Body of pancreas (tissue), 4 donors: ENCODE measurements around the gene FCRLB. TPM values are rescaled to one million over a fixed set of nuclear protein-coding genes. Genes with fewer than 3 reads are reported as not detected.
"Not testable (repeated sequence)": the region's sequence is repeated elsewhere in the genome, so short reads cannot be mapped to it uniquely, and the experiment has no call there.

Experiments used
- ATAC-seq: fragments of 150-250 bp; one replicate; pipeline ENCODE4 v1.9.1; 2016
- DNase-seq, 4 donors: peaks; one replicate each; pipeline ENCODE4 v3.0.0-alpha.2; 2019
- H3K27ac ChIP-seq, 4 donors: fragments of 200-600 bp; sonication (generic); 1 replicate in 3 of 4; 2 replicates in 1 of 4; pipeline versions ENCODE4 v1.5.1 to v1.6.1; 2016 to 2019; ENCODE audit warnings: mild to moderate bottlenecking in 1 of 4, mixed read lengths in 1 of 4, moderate library complexity in 1 of 4
- H3K27me3 ChIP-seq, 2 donors: fragments of 200-600 bp; sonication (generic); one replicate each; pipeline ENCODE4 v1.6.0; 2016; ENCODE audit warnings: mild to moderate bottlenecking in 1 of 2
- H3K36me3 ChIP-seq, 2 donors: fragments of 200-600 bp; sonication (generic); replicated peaks in 1 of 2; 2 replicates each; pipeline ENCODE4 v1.5.1; 2016; ENCODE audit warnings: low read depth in 2 of 2; ENCODE audit not compliant: insufficient read depth in 1 of 2
- H3K4me1 ChIP-seq: fragments of 200-600 bp; sonication (generic); one replicate; pipeline ENCODE4 v1.6.0; 2016
- H3K4me3 ChIP-seq, 2 donors: fragments of 200-600 bp; sonication (generic); 1 replicate in 1 of 2; 2 replicates in 1 of 2; pipeline ENCODE4 v1.5.1; 2016 to 2019
- H3K9me3 ChIP-seq, 3 donors: fragments of 200-600 bp; sonication (generic); 1 replicate in 2 of 3; 2 replicates in 1 of 3; pipeline ENCODE4 v1.5.1; 2016
- CTCF ChIP-seq, 7 experiments: fragments of 450-650 bp in 4 of 7; fragments of 200-600 bp in 3 of 7; sonication (generic) in 3 of 7; IDR thresholded peaks; one replicate each; pipeline ENCODE4 v1.5.1; 2016 to 2019; ENCODE audit warnings: antibody characterized with exemption in 7 of 7
- POLR2A ChIP-seq, 3 donors: fragments of 450-650 bp; IDR thresholded peaks; one replicate each; pipeline ENCODE4 v1.6.1; 2016; ENCODE audit warnings: antibody characterized with exemption in 3 of 3, mild to moderate bottlenecking in 2 of 3
- WGBS, 2 donors: methylation state at CpG; one replicate each; pipeline ENCODE4 v1.1.5; 2017; 5-methylcytosine and 5-hydroxymethylcytosine counted together
- intact Hi-C: fragments of 100-400 bp; cut with DNase I; formaldehyde crosslinking; loops from one replicate; pipeline ENCODE4 v1.15.1; 2023
- total RNA-seq, 2 donors: library from RNA; depleted of rRNA; stranded (reverse); fragments of >200 nt; gene quantifications; one replicate each; pipeline ENCODE4 v1.1.0, GENCODE V29; 2016

FCRLB gene
- total RNA-seq, 2 donors from 2014 or later, result not detected

- Histone ChIP-seq H3K36me3 (no peaks in the 10 kb centered on the region), H3K27me3 (no peaks in the 10 kb centered on the region), H3K27ac (no peak overlapping the region), H3K4me1 (no peaks in the 10 kb centered on the region), H3K4me3 (no peak overlapping the region), H3K9me3 (no peaks in the 10 kb centered on the region)
- 86 to 91% methylated on average over 3 of the region's 3 CpGs for WGBS, 2 donors
- no peak for DNase-seq
- intact Hi-C loops, result no loop called here
- ATAC-seq, result no peak
- TF ChIP-seq CTCF (IDR thresholded peaks at IDR 0.05) (no peak), POLR2A (IDR thresholded peaks at IDR 0.05) (no peak)
Measured at GRCh38 chr1:161678500-161678899, 42.8 kb upstream of the FCRLB start.

GRCh38 chr1:161681879-161682278 lies 39.5 kb upstream of the FCRLB start:
- DNase-seq (no peak), ATAC-seq (no peak)
- 63% methylated on average over 3 of the region's 3 CpGs for WGBS, 2 donors
- Histone ChIP-seq H3K36me3 (no peaks in the 10 kb centered on the region), H3K4me3 (no peak overlapping the region), H3K27me3 (no peaks in the 10 kb centered on the region), H3K9me3 (no peaks in the 10 kb centered on the region), H3K4me1 (no peaks in the 10 kb centered on the region), H3K27ac (no peak overlapping the region)
- intact Hi-C loops, result no loop called here
- TF ChIP-seq CTCF (IDR thresholded peaks at IDR 0.05) (no peak), POLR2A (IDR thresholded peaks at IDR 0.05) (no peak)

GRCh38 chr1:161688946-161689345 lies 32.4 kb upstream of the FCRLB start:
- no peak for DNase-seq
- intact Hi-C loops, result no loop called here
- ATAC-seq, result no peak
- Histone ChIP-seq H3K36me3 (no peaks in the 10 kb centered on the region), H3K4me1 (no peaks in the 10 kb centered on the region), H3K4me3 (no peak overlapping the region), H3K27me3 (no peaks in the 10 kb centered on the region), H3K9me3 (no peaks in the 10 kb centered on the region), H3K27ac (no peak overlapping the region)
- WGBS, 2 donors, result 59 to 70% methylated on average over 3 of the region's 3 CpGs
- TF ChIP-seq CTCF (IDR thresholded peaks at IDR 0.05) (no peak), POLR2A (IDR thresholded peaks at IDR 0.05) (no peak)

- 67 to 85% methylated on average over 3 of the region's 3 CpGs for whole genome bisulfite sequencing, 2 donors
- Histone ChIP-seq H3K27me3 (no peaks in the 10 kb centered on the region), H3K4me1 (no peaks in the 10 kb centered on the region), H3K36me3 (no peaks in the 10 kb centered on the region), H3K27ac (no peak overlapping the region), H3K9me3 (no peaks in the 10 kb centered on the region), H3K4me3 (no peak overlapping the region)
- DNase-seq, result no peak
- intact Hi-C loops, result no loop called here
- no peak for TF ChIP-seq CTCF (IDR thresholded peaks at IDR 0.05)
- TF ChIP-seq POLR2A (IDR thresholded peaks at IDR 0.05), result no peak
- no peak for ATAC-seq
Measured at GRCh38 chr1:161691846-161692245, 29.5 kb upstream of the FCRLB start.

GRCh38 chr1:161693020-161693712 lies 28.2 kb upstream of the FCRLB start:
- 70 to 79% methylated on average over 9 to 11 of the region's 14 CpGs for WGBS, 2 donors
- intact Hi-C loops, H3K9me3 ChIP-seq, H3K36me3 ChIP-seq, ATAC-seq, H3K27ac ChIP-seq, H3K27me3 ChIP-seq, DNase-seq, H3K4me1 ChIP-seq, H3K4me3 ChIP-seq: not testable (repeated sequence)

GRCh38 chr1:161698302-161698701 lies 23.0 kb upstream of the FCRLB start:
- WGBS, 2 donors, result 64 to 86% methylated on average over 2 of the region's 2 CpGs
- DNase-seq, ATAC-seq, H3K36me3 ChIP-seq, H3K27me3 ChIP-seq, intact Hi-C loops, H3K27ac ChIP-seq, H3K9me3 ChIP-seq, H3K4me1 ChIP-seq, H3K4me3 ChIP-seq: not testable (repeated sequence)
